HK-2 (cell line): ENCODE results near the gene ADARB2.
"Not testable (repeated sequence)": the region's sequence is repeated elsewhere in the genome, so short reads cannot be mapped to it uniquely, and the experiment has no call there.

Experiments used
- DNase-seq: peaks from one replicate; pipeline ENCODE4 v3.0.0-alpha.2; 2018; ENCODE audit not compliant: unreplicated experiment

ADARB2 gene

GRCh38 chr10:1549591-1550290, 187.6 kb downstream of the ADARB2 start:
- DNase-seq, result no peak

GRCh38 chr10:1548596-1548995, 188.7 kb downstream of the ADARB2 start:
- DNase-seq, result no peak

- no peak for DNase-seq
Measured at GRCh38 chr10:1548146-1548545, 189.2 kb downstream of the ADARB2 start.

- no peak for DNase-seq
Measured at GRCh38 chr10:1546431-1547110, 190.8 kb downstream of the ADARB2 start.

GRCh38 chr10:1545524-1545923, 191.8 kb downstream of the ADARB2 start:
- no peak for DNase-seq

- no peak for DNase-seq
Measured at GRCh38 chr10:1544929-1545328, 192.4 kb downstream of the ADARB2 start.

GRCh38 chr10:1544209-1544673, 193.1 kb downstream of the ADARB2 start:
- DNase-seq, result no peak

GRCh38 chr10:1543596-1543995, 193.7 kb downstream of the ADARB2 start:
- no peak for DNase-seq

- DNase-seq, result no peak
Measured at GRCh38 chr10:1542941-1543340, 194.4 kb downstream of the ADARB2 start.

GRCh38 chr10:1540144-1540543, 197.2 kb downstream of the ADARB2 start:
- no peak for DNase-seq

- DNase-seq, result no peak
Measured at GRCh38 chr10:1539216-1539615, 198.1 kb downstream of the ADARB2 start.

- no peak for DNase-seq
Measured at GRCh38 chr10:1538531-1539061, 198.7 kb downstream of the ADARB2 start.

GRCh38 chr10:1538121-1538520, 199.2 kb downstream of the ADARB2 start:
- no peak for DNase-seq

GRCh38 chr10:1537449-1537848, 199.9 kb downstream of the ADARB2 start:
- not testable (repeated sequence) for DNase-seq

- DNase-seq, result no peak
Measured at GRCh38 chr10:1536341-1536740, 201.0 kb downstream of the ADARB2 start.

- DNase-seq, result no peak
Measured at GRCh38 chr10:1535301-1535965, 201.9 kb downstream of the ADARB2 start.

GRCh38 chr10:1534820-1535219, 202.5 kb downstream of the ADARB2 start:
- DNase-seq, result no peak

- no peak for DNase-seq
Measured at GRCh38 chr10:1532636-1533035, 204.7 kb downstream of the ADARB2 start.

GRCh38 chr10:1531883-1532597, 205.3 kb downstream of the ADARB2 start:
- no peak for DNase-seq

- DNase-seq, result no peak
Measured at GRCh38 chr10:1530871-1531517, 206.3 kb downstream of the ADARB2 start.

GRCh38 chr10:1529806-1530413, 207.4 kb downstream of the ADARB2 start:
- no peak for DNase-seq
